Stimulated activated CD8-positive, alpha-beta memory T cell treated with anti-CD3 and anti-CD28 coated beads, Interleukin-7, amount 100 ng/mL, for 48 hours (primary cell): ENCODE measurements around the gene LRRN4.

Experiments used
- DNase-seq, 2 donors: peaks; one replicate each; pipeline ENCODE4 v3.0.0-alpha.2; 2020; ENCODE audit warnings: low read depth in 1 of 2; ENCODE audit errors: extremely low read depth in 1 of 2

The LRRN4 gene

GRCh38 chr20:6053776-6054688 lies at the start of gene LRRN4:
Gene LRRN4, minus strand, starts transcription at chr20:6054060. Its CDS starts 1,261 bp downstream, at chr20:6052799.
- no peak for DNase-seq

- DNase-seq, result no peak
Measured at GRCh38 chr20:6103301-6103700, 49.4 kb upstream of the LRRN4 start.

GRCh38 chr20:6101346-6101745 lies 47.5 kb upstream of the LRRN4 start:
- DNase-seq, result no peak

DNA sequence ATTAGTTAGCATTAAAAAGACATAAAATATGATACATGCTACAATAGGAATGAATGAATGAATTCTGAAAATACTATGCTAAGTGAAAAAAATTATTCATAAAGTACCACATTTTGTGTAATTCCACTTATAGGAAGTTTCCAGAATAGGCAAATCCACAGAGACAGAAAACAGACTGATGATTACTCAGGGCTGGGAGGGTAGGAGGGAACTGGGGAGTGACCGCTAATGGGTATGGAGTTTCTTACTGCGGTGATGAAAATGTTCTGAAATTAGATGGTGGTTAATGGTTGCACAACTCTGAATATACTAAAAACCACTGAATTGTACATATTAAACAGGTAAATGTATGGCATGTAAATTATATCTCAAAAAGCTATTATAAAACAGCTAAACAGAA lies 46.4 kb upstream of the LRRN4 start:
- no peak for DNase-seq

- no peak for DNase-seq
Measured at GRCh38 chr20:6099819-6100218, 46.0 kb upstream of the LRRN4 start.

GRCh38 chr20:6095409-6095808 lies 41.5 kb upstream of the LRRN4 start:
- no peak for DNase-seq

GRCh38 chr20:6094565-6094964 lies 40.7 kb upstream of the LRRN4 start:
- DNase-seq, result no peak

- DNase-seq, result no peak
Measured at GRCh38 chr20:6094063-6094462, 40.2 kb upstream of the LRRN4 start.

- DNase-seq, result no peak
Measured at GRCh38 chr20:6091661-6092060, 37.8 kb upstream of the LRRN4 start.

DNA sequence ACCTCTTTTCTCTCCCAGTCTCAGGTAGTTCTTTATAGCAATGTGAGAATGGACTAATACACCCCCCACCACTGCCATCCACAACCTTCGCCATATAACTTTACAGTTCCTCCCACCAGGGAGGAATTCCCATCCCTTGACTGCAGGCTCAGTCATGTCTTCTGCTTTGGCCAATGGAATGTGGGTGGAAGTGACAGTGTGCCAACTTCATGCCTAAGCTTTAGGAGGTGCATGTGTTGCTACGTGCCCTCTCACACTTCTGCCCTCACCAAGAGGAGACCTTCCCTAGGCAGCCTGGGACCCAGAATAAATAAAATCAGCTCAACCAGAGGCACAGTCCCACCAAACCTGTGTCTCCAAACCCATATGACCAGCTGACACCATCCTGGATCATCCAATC lies 33.0 kb upstream of the LRRN4 start:
- no peak for DNase-seq

GRCh38 chr20:6083926-6084325 lies 30.1 kb upstream of the LRRN4 start:
- no peak for DNase-seq

- DNase-seq, result no peak
Measured at GRCh38 chr20:6081236-6081635, 27.4 kb upstream of the LRRN4 start.

DNA sequence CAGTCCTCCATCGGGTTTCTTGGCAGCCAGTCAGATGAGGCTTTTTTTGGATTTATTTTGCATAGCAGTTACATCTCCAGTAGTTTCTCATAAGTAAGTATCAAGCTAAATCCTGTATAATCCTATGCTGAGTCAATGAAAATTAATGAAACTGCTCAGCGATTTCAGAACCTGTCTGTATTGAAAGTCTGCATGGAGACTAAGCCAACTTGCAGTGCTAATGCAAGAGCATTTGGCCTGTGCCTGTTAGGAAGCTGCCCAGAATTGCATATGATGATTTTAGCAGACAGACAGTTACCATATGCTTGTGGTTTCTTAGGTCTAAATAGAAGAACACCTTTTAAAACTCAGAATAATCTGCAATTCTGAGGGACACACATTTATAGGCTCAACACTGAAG lies 25.2 kb upstream of the LRRN4 start:
- no peak for DNase-seq

- no peak for DNase-seq
Measured at GRCh38 chr20:6075428-6076219, 21.8 kb upstream of the LRRN4 start.

- no peak for DNase-seq
Measured at GRCh38 chr20:6074784-6075183, 20.9 kb upstream of the LRRN4 start.

GRCh38 chr20:6074145-6074561 lies 20.3 kb upstream of the LRRN4 start:
- no peak for DNase-seq

GRCh38 chr20:6070829-6071695 lies 17.2 kb upstream of the LRRN4 start:
- no peak for DNase-seq

DNA sequence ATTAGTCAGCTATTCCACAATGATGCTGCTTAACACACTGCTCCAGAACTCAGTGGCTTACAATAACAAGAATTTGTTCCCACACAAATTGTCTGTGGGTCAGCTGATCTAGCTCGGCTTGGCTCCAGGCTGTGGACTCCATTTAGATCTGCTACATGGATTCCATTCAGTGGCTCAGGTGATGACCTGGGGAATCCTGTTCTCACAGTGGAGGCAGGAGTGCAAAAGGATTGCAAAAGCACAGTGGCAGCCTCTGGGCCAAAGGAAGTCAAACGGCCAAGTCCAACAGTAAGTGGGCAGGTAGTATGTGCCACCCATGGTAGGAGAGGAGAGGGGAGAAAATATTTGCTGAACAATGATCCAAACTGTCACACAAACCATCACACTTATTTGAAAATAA lies 15.8 kb upstream of the LRRN4 start:
- no peak for DNase-seq

GRCh38 chr20:6067763-6068318 lies 14.0 kb upstream of the LRRN4 start:
- no peak for DNase-seq

- no peak for DNase-seq
Measured at GRCh38 chr20:6066582-6066981, 12.7 kb upstream of the LRRN4 start.

DNA sequence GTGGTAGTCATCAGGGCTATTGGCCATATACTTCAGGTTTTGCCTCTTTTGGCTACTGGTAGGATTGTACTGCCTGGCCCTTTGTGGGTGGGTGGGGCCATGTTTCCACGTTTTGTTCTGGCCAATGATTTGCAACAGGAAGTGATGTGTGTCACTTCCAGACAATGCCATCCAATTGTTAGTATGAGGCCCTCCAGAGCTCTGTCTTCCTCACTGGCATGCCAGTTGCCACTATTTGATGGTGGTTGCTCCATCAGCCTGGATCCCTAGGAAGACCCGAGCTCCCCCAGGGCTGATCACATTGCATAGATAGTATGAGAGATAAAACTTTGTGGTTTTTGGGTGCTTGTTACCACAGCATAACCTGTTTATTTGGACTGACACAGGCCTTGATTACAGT lies 7.7 kb upstream of the LRRN4 start:
- DNase-seq, result no peak
